ENCODE measurements around the gene ISCA1. TPM values are rescaled to one million over a fixed set of nuclear protein-coding genes. Genes with fewer than 3 reads are reported as not detected.

The ISCA1 gene
- total and polyA plus RNA-seq, 4 donors: 62.3 to 89.1 (median 70.6) TPM

DNA sequence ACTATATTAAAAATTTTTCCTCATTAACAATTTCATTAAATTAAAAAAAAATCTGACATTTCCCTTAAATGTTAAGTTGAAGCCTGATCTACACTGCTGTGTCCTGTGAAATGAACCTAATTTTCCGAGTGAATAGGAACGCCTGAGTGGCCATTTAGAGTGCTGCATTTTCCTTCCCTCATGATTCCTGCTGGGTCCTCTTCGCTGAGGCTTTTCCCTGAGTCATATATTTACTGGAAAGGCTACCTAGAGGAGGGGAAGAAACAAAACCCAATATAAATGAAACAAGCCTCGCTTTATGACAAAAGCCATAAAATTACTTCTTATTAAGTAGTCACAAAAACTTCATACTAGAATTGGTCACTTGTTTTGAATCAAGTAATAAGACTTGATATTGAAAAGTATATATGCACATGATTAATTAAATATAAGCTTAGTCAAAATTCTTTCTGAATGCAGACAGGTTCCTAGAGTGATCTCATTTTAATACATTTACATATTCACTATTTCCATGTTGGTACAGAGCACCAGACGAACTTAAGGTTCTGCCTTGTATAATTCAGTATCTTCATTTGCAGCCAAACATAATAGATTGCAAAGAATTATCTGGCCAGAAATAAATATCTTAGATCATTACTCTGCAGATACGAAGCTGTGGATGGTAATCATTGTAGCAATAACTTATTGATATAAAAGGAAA is 6.3 kb upstream of the ISCA1 start:
- DNase-seq (ENCODE audit: low read depth in 4 of 6, low spot score in 6 of 6): peak in 1 of 6 donors; percentile 61
- H3K4me3 ChIP-seq (ENCODE audit: low read depth, low read length): no peak overlapping the region
- no peaks in the 10 kb centered on the region for H3K27me3 ChIP-seq (ENCODE audit: control insufficient read depth, insufficient read depth, low read length)
- H3K27ac ChIP-seq (ENCODE audit: low read depth, low read length): no peak overlapping the region
- no peaks in the 10 kb centered on the region for H3K9me3 ChIP-seq (ENCODE audit: control insufficient read depth, insufficient read depth, low read length)
- peaks cover 4% of the 10 kb centered on the region for H3K36me3 ChIP-seq (ENCODE audit: control insufficient read depth, insufficient read depth, low read length)
- WGBS (ENCODE audit: insufficient coverage): 71% methylated on average over 2 of the region's 6 CpGs
- H3K4me1 ChIP-seq (ENCODE audit: control insufficient read depth, insufficient read depth, low read length): no peaks in the 10 kb centered on the region

GRCh38 chr9:86287013-86287412 is 4.7 kb upstream of the ISCA1 start:
- Histone ChIP-seq H3K4me3 (ENCODE audit: low read depth, low read length) (no peak overlapping the region), H3K36me3 (ENCODE audit: control insufficient read depth, insufficient read depth, low read length) (peaks cover 4% of the 10 kb centered on the region), H3K4me1 (ENCODE audit: control insufficient read depth, insufficient read depth, low read length) (no peaks in the 10 kb centered on the region), H3K27ac (ENCODE audit: low read depth, low read length) (no peak overlapping the region), H3K27me3 (ENCODE audit: control insufficient read depth, insufficient read depth, low read length) (no peaks in the 10 kb centered on the region), H3K9me3 (ENCODE audit: control insufficient read depth, insufficient read depth, low read length) (no peaks in the 10 kb centered on the region)
- peak in 4 of 6 donors; percentile 9 to 91 (median 48) for DNase-seq (ENCODE audit: low read depth in 4 of 6, low spot score in 6 of 6)
- WGBS (ENCODE audit: insufficient coverage): 0% methylated on average over 3 of the region's 7 CpGs

DNA sequence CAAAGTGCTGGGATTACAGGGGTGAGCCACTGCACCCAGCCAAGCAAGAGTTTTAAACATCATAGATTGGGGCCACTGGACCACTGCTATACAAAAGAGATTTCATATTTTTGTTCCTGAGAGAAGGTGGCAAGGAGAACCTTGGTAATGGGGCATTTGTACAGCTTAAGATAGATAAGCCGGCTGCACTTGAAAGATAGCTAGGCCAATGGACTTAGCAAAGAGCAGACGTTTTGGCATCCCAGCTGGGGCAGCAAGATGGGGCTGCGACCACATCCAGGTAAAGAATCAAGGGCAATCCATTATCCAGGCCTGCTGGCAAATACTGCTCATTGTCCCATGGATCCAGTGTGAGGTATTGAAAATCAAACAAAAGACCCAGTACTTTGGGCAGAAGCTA is 3.9 kb upstream of the ISCA1 start:
- no peaks in the 10 kb centered on the region for H3K9me3 ChIP-seq (ENCODE audit: control insufficient read depth, insufficient read depth, low read length)
- H3K27me3 ChIP-seq (ENCODE audit: control insufficient read depth, insufficient read depth, low read length): no peaks in the 10 kb centered on the region
- WGBS (ENCODE audit: insufficient coverage): 36% methylated on average over 3 of the region's 3 CpGs
- H3K36me3 ChIP-seq (ENCODE audit: control insufficient read depth, insufficient read depth, low read length): peaks cover 2% of the 10 kb centered on the region
- no peak overlapping the region for H3K27ac ChIP-seq (ENCODE audit: low read depth, low read length)
- no peak overlapping the region for H3K4me3 ChIP-seq (ENCODE audit: low read depth, low read length)
- DNase-seq (ENCODE audit: low read depth in 4 of 6, low spot score in 6 of 6): no peak
- H3K4me1 ChIP-seq (ENCODE audit: control insufficient read depth, insufficient read depth, low read length): no peaks in the 10 kb centered on the region

DNA sequence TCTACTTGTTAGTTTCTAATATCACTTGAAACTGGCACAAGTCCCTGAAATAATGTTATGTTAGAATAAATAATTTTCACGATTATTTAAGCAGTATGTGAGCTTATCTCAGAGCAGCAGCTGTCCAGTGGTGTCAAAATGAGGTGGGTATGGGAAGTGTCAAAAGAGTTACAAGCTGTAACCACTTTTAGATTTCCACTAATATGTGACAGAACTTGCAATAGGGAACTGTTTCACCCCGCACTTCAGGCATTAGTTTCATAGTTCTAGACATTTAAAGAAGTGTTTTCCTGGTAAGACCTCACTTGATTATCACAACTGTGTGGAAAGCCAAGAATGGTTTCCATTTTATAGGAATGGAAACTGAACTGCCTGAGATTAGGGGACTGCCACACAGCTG is 2.9 kb upstream of the ISCA1 start:
- Histone ChIP-seq H3K27ac (ENCODE audit: low read depth, low read length) (no peak overlapping the region), H3K4me1 (ENCODE audit: control insufficient read depth, insufficient read depth, low read length) (peaks cover 5% of the 10 kb centered on the region), H3K36me3 (ENCODE audit: control insufficient read depth, insufficient read depth, low read length) (peaks cover 4% of the 10 kb centered on the region), H3K27me3 (ENCODE audit: control insufficient read depth, insufficient read depth, low read length) (no peaks in the 10 kb centered on the region), H3K4me3 (ENCODE audit: low read depth, low read length) (no peak overlapping the region), H3K9me3 (ENCODE audit: control insufficient read depth, insufficient read depth, low read length) (no peaks in the 10 kb centered on the region)
- DNase-seq (ENCODE audit: low read depth in 4 of 6, low spot score in 6 of 6): no peak
- WGBS (ENCODE audit: insufficient coverage): no CpG with 5 or more reads among the region's 2 CpGs

DNA sequence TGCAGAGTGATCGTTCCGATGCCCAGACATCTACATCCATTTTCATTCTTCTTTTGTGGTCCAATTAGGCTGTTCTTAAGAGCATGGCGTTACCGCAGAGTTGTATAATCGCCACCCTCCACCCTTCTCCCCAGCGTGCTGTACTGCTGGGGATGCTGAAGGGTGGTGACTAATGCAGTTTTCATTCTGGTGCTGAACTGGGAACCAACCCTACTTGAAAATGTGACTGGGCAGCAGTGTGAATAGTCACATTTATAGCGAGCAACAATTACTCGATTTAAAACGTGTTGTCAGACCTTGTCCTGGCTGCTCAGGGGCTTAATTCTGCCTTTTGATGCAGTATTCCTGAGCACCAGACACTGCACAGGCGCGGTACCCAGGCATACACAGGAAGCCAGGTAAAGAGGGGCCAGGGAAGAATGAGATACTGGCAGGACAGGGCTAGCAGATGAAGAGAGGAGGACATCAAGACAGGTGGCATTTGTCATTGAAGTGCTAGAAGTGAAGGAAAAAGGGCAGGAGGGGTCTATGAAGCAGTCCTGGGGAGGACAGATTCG is 719 bp upstream of the ISCA1 start:
- no peaks in the 10 kb centered on the region for H3K9me3 ChIP-seq (ENCODE audit: control insufficient read depth, insufficient read depth, low read length)
- 15% methylated on average over 8 of the region's 12 CpGs for WGBS (ENCODE audit: insufficient coverage)
- peak overlapping the region; percentile 83 for H3K4me3 ChIP-seq (ENCODE audit: low read depth, low read length)
- peaks cover 6% of the 10 kb centered on the region for H3K36me3 ChIP-seq (ENCODE audit: control insufficient read depth, insufficient read depth, low read length)
- no peaks in the 10 kb centered on the region for H3K27me3 ChIP-seq (ENCODE audit: control insufficient read depth, insufficient read depth, low read length)
- H3K4me1 ChIP-seq (ENCODE audit: control insufficient read depth, insufficient read depth, low read length): peaks cover 10% of the 10 kb centered on the region
- DNase-seq (ENCODE audit: low read depth in 4 of 6, low spot score in 6 of 6): peak in 1 of 6 donors; percentile 54
- peak overlapping the region; percentile 96 for H3K27ac ChIP-seq (ENCODE audit: low read depth, low read length)

DNA sequence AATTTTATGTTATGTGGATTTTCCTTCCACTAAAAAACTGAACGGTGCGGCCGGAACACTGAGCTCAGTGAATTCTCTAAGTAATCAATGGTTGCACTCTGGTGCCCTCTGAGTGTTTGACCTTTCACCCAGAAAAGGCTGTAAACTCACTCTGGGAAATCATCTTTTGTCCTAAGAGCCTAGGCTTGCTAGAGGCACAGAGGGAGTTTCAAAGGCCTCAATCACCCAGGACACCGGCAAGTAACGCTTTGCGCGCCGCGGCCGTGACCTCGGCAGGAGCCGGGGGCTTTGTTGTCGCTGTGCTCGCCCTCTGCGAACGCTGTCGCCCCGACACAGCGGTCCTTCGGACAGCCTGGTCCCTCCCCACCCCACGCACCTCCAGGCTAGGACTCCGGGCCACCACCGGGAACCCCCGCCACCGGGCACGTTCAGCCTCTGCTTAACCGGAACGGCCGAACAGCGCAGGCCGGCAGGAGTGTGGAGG is 703 bp downstream of the ISCA1 start:
- Histone ChIP-seq H3K36me3 (ENCODE audit: control insufficient read depth, insufficient read depth, low read length) (peaks cover 6% of the 10 kb centered on the region), H3K27me3 (ENCODE audit: control insufficient read depth, insufficient read depth, low read length) (no peaks in the 10 kb centered on the region), H3K9me3 (ENCODE audit: control insufficient read depth, insufficient read depth, low read length) (no peaks in the 10 kb centered on the region), H3K4me3 (ENCODE audit: low read depth, low read length) (peak overlapping the region; percentile 83), H3K27ac (ENCODE audit: low read depth, low read length) (peak overlapping the region; percentile 96), H3K4me1 (ENCODE audit: control insufficient read depth, insufficient read depth, low read length) (peaks cover 10% of the 10 kb centered on the region)
- peak in 2 of 6 donors; percentile 17 to 31 for DNase-seq (ENCODE audit: low read depth in 4 of 6, low spot score in 6 of 6)
- under 1% methylated on average over 31 of the region's 31 CpGs for WGBS (ENCODE audit: insufficient coverage)

GRCh38 chr9:86280580-86280979 is 1.8 kb downstream of the ISCA1 start:
- 84% methylated on average over 5 of the region's 7 CpGs for WGBS (ENCODE audit: insufficient coverage)
- Histone ChIP-seq H3K4me3 (ENCODE audit: low read depth, low read length) (no peak overlapping the region), H3K4me1 (ENCODE audit: control insufficient read depth, insufficient read depth, low read length) (peaks cover 10% of the 10 kb centered on the region)

DNA sequence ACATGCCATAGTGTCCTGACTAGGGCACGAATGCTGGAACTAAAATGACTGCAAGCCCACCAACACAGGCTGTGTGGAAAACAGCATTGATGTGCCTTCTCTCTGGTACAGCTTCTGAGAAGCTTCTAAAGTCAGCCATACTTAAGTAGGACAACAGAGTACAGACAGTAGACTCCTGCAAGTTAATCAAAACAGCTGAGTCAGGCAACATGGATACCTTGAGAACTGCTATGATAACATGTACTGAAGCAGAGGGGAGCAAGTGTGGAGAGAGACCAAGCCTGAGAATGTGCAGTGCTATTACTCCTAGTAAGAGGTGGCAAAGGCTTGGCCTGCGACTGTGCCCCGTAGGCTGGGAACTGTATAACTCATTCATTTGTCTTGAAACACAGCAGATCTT is 2.5 kb downstream of the ISCA1 start:
- Histone ChIP-seq H3K27me3 (ENCODE audit: control insufficient read depth, insufficient read depth, low read length) (no peaks in the 10 kb centered on the region), H3K4me1 (ENCODE audit: control insufficient read depth, insufficient read depth, low read length) (peaks cover 15% of the 10 kb centered on the region), H3K36me3 (ENCODE audit: control insufficient read depth, insufficient read depth, low read length) (peaks cover 6% of the 10 kb centered on the region), H3K4me3 (ENCODE audit: low read depth, low read length) (no peak overlapping the region), H3K9me3 (ENCODE audit: control insufficient read depth, insufficient read depth, low read length) (no peaks in the 10 kb centered on the region), H3K27ac (ENCODE audit: low read depth, low read length) (no peak overlapping the region)
- no peak for DNase-seq (ENCODE audit: low read depth in 4 of 6, low spot score in 6 of 6)
- WGBS (ENCODE audit: insufficient coverage): 67% methylated on average over 3 of the region's 3 CpGs

More at GRCh38 chr9:86280580-86280979, 1.8 kb downstream of the ISCA1 start:
- Histone ChIP-seq H3K9me3 (ENCODE audit: control insufficient read depth, insufficient read depth, low read length) (no peaks in the 10 kb centered on the region), H3K36me3 (ENCODE audit: control insufficient read depth, insufficient read depth, low read length) (peaks cover 6% of the 10 kb centered on the region), H3K27me3 (ENCODE audit: control insufficient read depth, insufficient read depth, low read length) (no peaks in the 10 kb centered on the region), H3K27ac (ENCODE audit: low read depth, low read length) (no peak overlapping the region)
- no peak for DNase-seq (ENCODE audit: low read depth in 4 of 6, low spot score in 6 of 6)

DNA sequence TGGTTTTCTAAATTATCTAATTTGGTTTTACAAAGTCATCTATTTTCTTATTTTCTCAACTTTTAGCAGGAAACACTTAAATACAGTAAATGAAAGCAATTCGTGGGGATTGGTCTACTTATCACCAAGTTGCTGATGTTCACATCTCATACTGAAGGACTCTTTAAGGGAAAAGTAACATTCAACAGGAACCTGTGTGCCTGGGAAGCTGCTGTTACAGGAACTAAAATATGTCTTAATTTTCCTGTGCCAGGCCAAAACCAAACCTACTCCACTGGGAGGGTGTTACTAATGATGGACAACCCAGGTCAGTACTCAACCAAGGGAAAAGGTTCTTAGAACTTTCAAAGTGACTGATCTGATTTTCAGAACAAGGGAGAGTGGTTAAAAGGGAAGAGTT is 5.3 kb downstream of the ISCA1 start:
- Histone ChIP-seq H3K27ac (ENCODE audit: low read depth, low read length) (no peak overlapping the region), H3K4me3 (ENCODE audit: low read depth, low read length) (no peak overlapping the region), H3K27me3 (ENCODE audit: control insufficient read depth, insufficient read depth, low read length) (no peaks in the 10 kb centered on the region), H3K4me1 (ENCODE audit: control insufficient read depth, insufficient read depth, low read length) (peaks cover 15% of the 10 kb centered on the region), H3K9me3 (ENCODE audit: control insufficient read depth, insufficient read depth, low read length) (no peaks in the 10 kb centered on the region), H3K36me3 (ENCODE audit: control insufficient read depth, insufficient read depth, low read length) (peaks cover 6% of the 10 kb centered on the region)
- whole genome bisulfite sequencing (ENCODE audit: insufficient coverage): no CpG with 5 or more reads among the region's 1 CpG
- no peak for DNase-seq (ENCODE audit: low read depth in 4 of 6, low spot score in 6 of 6)

GRCh38 chr9:86275962-86276361 is 6.4 kb downstream of the ISCA1 start:
- no peaks in the 10 kb centered on the region for H3K27me3 ChIP-seq (ENCODE audit: control insufficient read depth, insufficient read depth, low read length)
- no peaks in the 10 kb centered on the region for H3K9me3 ChIP-seq (ENCODE audit: control insufficient read depth, insufficient read depth, low read length)
- peaks cover 15% of the 10 kb centered on the region for H3K4me1 ChIP-seq (ENCODE audit: control insufficient read depth, insufficient read depth, low read length)
- no peak overlapping the region for H3K4me3 ChIP-seq (ENCODE audit: low read depth, low read length)
- peak in 2 of 6 donors; percentile 15 to 28 for DNase-seq (ENCODE audit: low read depth in 4 of 6, low spot score in 6 of 6)
- no peak overlapping the region for H3K27ac ChIP-seq (ENCODE audit: low read depth, low read length)
- peaks cover 6% of the 10 kb centered on the region for H3K36me3 ChIP-seq (ENCODE audit: control insufficient read depth, insufficient read depth, low read length)
- 50% methylated on average over 1 of the region's 3 CpGs for WGBS (ENCODE audit: insufficient coverage)
